ENCODE results near the gene MATN3.

DNA sequence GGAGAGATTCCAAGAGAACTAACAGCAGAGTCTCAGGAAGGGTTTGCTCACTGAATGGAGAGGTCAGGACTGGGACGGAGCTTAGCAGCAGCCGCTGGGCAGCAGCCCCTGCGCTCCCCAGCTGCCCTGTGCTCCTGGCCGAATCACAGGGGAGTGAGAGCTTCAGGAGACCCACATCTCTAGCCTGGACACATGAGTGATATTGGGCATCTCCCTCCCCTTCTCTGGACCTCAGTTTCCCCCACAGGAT, 511 bp downstream of the MATN3 start:
- TF ChIP-seq POLR2A (IDR thresholded peaks at IDR 0.05) (no peak), CTCF (IDR thresholded peaks at IDR 0.05) (no peak)

All from testis (tissue), 2 donors.